Suprapubic skin (tissue), 4 donors: ENCODE measurements around the gene SMG6. TPM values are rescaled to one million over a fixed set of nuclear protein-coding genes. Genes with fewer than 3 reads are reported as not detected.

Experiments used
- DNase-seq, 2 donors: peaks; one replicate each; pipeline ENCODE4 v3.0.0-alpha.2; 2019; ENCODE audit warnings: low spot score in 2 of 2
- H3K27ac ChIP-seq: fragments of 200-600 bp; sonication (generic); one replicate; pipeline ENCODE4 v1.5.1; 2019
- H3K27me3 ChIP-seq: fragments of 200-600 bp; sonication (generic); one replicate; pipeline ENCODE4 v1.5.1; 2019
- H3K36me3 ChIP-seq: fragments of 200-600 bp; sonication (generic); one replicate; pipeline ENCODE4 v1.5.1; 2019
- H3K4me1 ChIP-seq: fragments of 200-600 bp; sonication (generic); one replicate; pipeline ENCODE4 v1.5.1; 2019
- H3K4me3 ChIP-seq: fragments of 200-600 bp; sonication (generic); one replicate; pipeline ENCODE4 v1.5.1; 2019; ENCODE audit warnings: mild to moderate bottlenecking
- H3K9me3 ChIP-seq: fragments of 200-600 bp; sonication (generic); one replicate; pipeline ENCODE4 v1.5.1; 2019
- CTCF ChIP-seq, 2 donors: fragments of 200-600 bp in 1 of 2; fragments of 450-650 bp in 1 of 2; sonication (generic) in 1 of 2; IDR thresholded peaks; one replicate each; pipeline ENCODE4 v1.5.1; 2016 to 2019; ENCODE audit warnings: antibody characterized with exemption in 2 of 2, mild to moderate bottlenecking in 1 of 2, moderate library complexity in 1 of 2
- EP300 ChIP-seq: sonication (generic); formaldehyde crosslinking; IDR thresholded peaks from one replicate; pipeline ENCODE4 v1.6.1; 2017; ENCODE audit warnings: antibody characterized with exemption
- POLR2A ChIP-seq, 2 donors: fragments of 450-650 bp; IDR thresholded peaks; one replicate each; pipeline ENCODE4 v1.6.1; 2017; ENCODE audit warnings: antibody characterized with exemption in 2 of 2, mild to moderate bottlenecking in 2 of 2, moderate library complexity in 2 of 2
- POLR2AphosphoS5 ChIP-seq, 3 donors: sonication (generic); formaldehyde crosslinking; IDR thresholded peaks; one replicate each; pipeline ENCODE4 v1.6.1; 2017; ENCODE audit warnings: antibody characterized with exemption in 3 of 3
- WGBS: methylation state at CpG from one replicate; pipeline ENCODE4 v1.1.5; 2018; 5-methylcytosine and 5-hydroxymethylcytosine counted together
- total RNA-seq, 4 donors: library from RNA; depleted of rRNA; stranded (reverse); fragments of >200 nt; gene quantifications; one replicate each; pipeline ENCODE4 v1.1.0, GENCODE V29; 2016

Gene SMG6
- total RNA-seq, 4 donors from 2014 or later: 29.6 to 58.6 (median 45.5) TPM

- Histone ChIP-seq H3K36me3 (peaks cover 17% of the 10 kb centered on the region), H3K27ac (peak overlapping the region; percentile 80), H3K27me3 (no peaks in the 10 kb centered on the region), H3K4me1 (peaks cover 25% of the 10 kb centered on the region), H3K9me3 (no peaks in the 10 kb centered on the region), H3K4me3 (no peak overlapping the region)
- no peak for DNase-seq
- no peak for TF ChIP-seq CTCF (IDR thresholded peaks at IDR 0.05)
- TF ChIP-seq POLR2AphosphoS5 (IDR thresholded peaks at IDR 0.05): no peak
- TF ChIP-seq POLR2A (IDR thresholded peaks at IDR 0.05): no peak
- no peak for TF ChIP-seq EP300
- 54% methylated on average over 4 of the region's 4 CpGs for WGBS
Measured at GRCh38 chr17:2157081-2157480, 146.5 kb downstream of the SMG6 start.

GRCh38 chr17:2156666-2157065 lies 146.9 kb downstream of the SMG6 start:
- TF ChIP-seq EP300 (no peak), CTCF (IDR thresholded peaks at IDR 0.05) (no peak), POLR2AphosphoS5 (IDR thresholded peaks at IDR 0.05) (no peak), POLR2A (IDR thresholded peaks at IDR 0.05) (no peak)
- 82% methylated on average over 8 of the region's 8 CpGs for WGBS
- peaks cover 17% of the 10 kb centered on the region for H3K36me3 ChIP-seq
- no peak overlapping the region for H3K4me3 ChIP-seq
- peaks cover 25% of the 10 kb centered on the region for H3K4me1 ChIP-seq
- H3K27ac ChIP-seq: peak overlapping the region; percentile 80
- no peak for DNase-seq
- H3K9me3 ChIP-seq: no peaks in the 10 kb centered on the region
- no peaks in the 10 kb centered on the region for H3K27me3 ChIP-seq

GRCh38 chr17:2155573-2155972 lies 148.0 kb downstream of the SMG6 start:
- TF ChIP-seq POLR2A (IDR thresholded peaks at IDR 0.05) (no peak), POLR2AphosphoS5 (IDR thresholded peaks at IDR 0.05) (no peak), EP300 (no peak), CTCF (IDR thresholded peaks at IDR 0.05) (no peak)
- Histone ChIP-seq H3K4me1 (peaks cover 32% of the 10 kb centered on the region), H3K36me3 (peaks cover 17% of the 10 kb centered on the region), H3K27me3 (no peaks in the 10 kb centered on the region), H3K9me3 (no peaks in the 10 kb centered on the region), H3K4me3 (no peak overlapping the region), H3K27ac (no peak overlapping the region)
- 83% methylated on average over 4 of the region's 4 CpGs for WGBS
- no peak for DNase-seq

GRCh38 chr17:2151358-2152033 lies 152.1 kb downstream of the SMG6 start:
- Histone ChIP-seq H3K27me3 (no peaks in the 10 kb centered on the region), H3K36me3 (peaks cover 37% of the 10 kb centered on the region), H3K9me3 (no peaks in the 10 kb centered on the region), H3K4me3 (no peak overlapping the region), H3K4me1 (peaks cover 10% of the 10 kb centered on the region), H3K27ac (no peak overlapping the region)
- TF ChIP-seq POLR2AphosphoS5 (IDR thresholded peaks at IDR 0.05) (no peak), CTCF (IDR thresholded peaks at IDR 0.05) (no peak), POLR2A (IDR thresholded peaks at IDR 0.05) (no peak), EP300 (no peak)
- 37% methylated on average over 6 of the region's 6 CpGs for WGBS
- no peak for DNase-seq

- Histone ChIP-seq H3K4me1 (peaks cover 6% of the 10 kb centered on the region), H3K9me3 (no peaks in the 10 kb centered on the region), H3K27me3 (no peaks in the 10 kb centered on the region), H3K36me3 (peaks cover 37% of the 10 kb centered on the region), H3K27ac (no peak overlapping the region), H3K4me3 (no peak overlapping the region)
- DNase-seq: no peak
- TF ChIP-seq CTCF (IDR thresholded peaks at IDR 0.05) (no peak), POLR2AphosphoS5 (IDR thresholded peaks at IDR 0.05) (no peak), EP300 (no peak), POLR2A (IDR thresholded peaks at IDR 0.05) (no peak)
- WGBS: 45% methylated on average over 6 of the region's 6 CpGs
Measured at GRCh38 chr17:2150806-2151205, 152.8 kb downstream of the SMG6 start.
